CD8-positive, alpha-beta memory T cell (primary cell): ENCODE data around the gene RASA3. TPM values are rescaled to one million over a fixed set of nuclear protein-coding genes. Genes with fewer than 3 reads are reported as not detected.
"Not testable (repeated sequence)": the region's sequence is repeated elsewhere in the genome, so short reads cannot be mapped to it uniquely, and the experiment has no call there.

Source experiments
- CTCF ChIA-PET: fragments of 350-600 bp; sonication (Branson Sonifier 250); formaldehyde crosslinking; loops from one replicate; lab custom pipeline; 2021; ENCODE audit warnings: antibody characterized with exemption; lab: Charles Lee
- POLR2A ChIA-PET: fragments of 350-600 bp; sonication (Branson Sonifier 250); formaldehyde crosslinking; loops from one replicate; lab custom pipeline; 2021; ENCODE audit warnings: antibody characterized with exemption; lab: Charles Lee
- DNase-seq, 5 donors: peaks; one replicate each; pipeline versions ENCODE4 v3.0.0 to v3.0.0-alpha.2; 2020 to 2022; ENCODE audit warnings: mixed read lengths in 1 of 5
- H3K27ac ChIP-seq: one replicate; pipeline ENCODE4 v1.7.0; 2013; ENCODE audit warnings: low read depth, mild to moderate bottlenecking, low read length, moderate library complexity
- H3K27me3 ChIP-seq: 2 replicates; pipeline ENCODE4 v1.7.0; 2013; ENCODE audit warnings: low read length, mild to moderate bottlenecking; ENCODE audit not compliant: insufficient read depth, poor library complexity, severe bottlenecking
- H3K36me3 ChIP-seq: 2 replicates; pipeline ENCODE4 v1.7.0; 2013; ENCODE audit warnings: mild to moderate bottlenecking, low read length, moderate library complexity; ENCODE audit not compliant: insufficient read depth
- H3K4me1 ChIP-seq: 2 replicates; pipeline ENCODE4 v1.7.0; 2013; ENCODE audit warnings: mild to moderate bottlenecking, low read length, moderate library complexity; ENCODE audit not compliant: insufficient read depth
- H3K4me3 ChIP-seq: 2 replicates; pipeline ENCODE4 v1.7.0; 2013; ENCODE audit warnings: mild to moderate bottlenecking, low read length
- H3K9me3 ChIP-seq: 2 replicates; pipeline ENCODE4 v1.7.0; 2013; ENCODE audit warnings: mild to moderate bottlenecking, low read length
- H3K27ac Mint-ChIP-seq, 8 donors: one replicate each; pipeline ENCODE4 v1.8.0; 2020 to 2021; ENCODE audit warnings: mixed read lengths in 8 of 8, mild to moderate bottlenecking in 6 of 8, inconsistent platforms in 3 of 8, moderate library complexity in 3 of 8
- H3K27me3 Mint-ChIP-seq, 2 donors: one replicate each; pipeline ENCODE4 v1.8.0; 2020 to 2021; ENCODE audit warnings: mixed read lengths in 2 of 2, mild to moderate bottlenecking in 1 of 2, moderate library complexity in 1 of 2
- H3K36me3 Mint-ChIP-seq, 3 donors: one replicate each; pipeline ENCODE4 v1.8.0; 2020 to 2021; ENCODE audit warnings: mixed read lengths in 3 of 3, inconsistent platforms in 1 of 3, mild to moderate bottlenecking in 1 of 3
- H3K4me1 Mint-ChIP-seq, 3 donors: one replicate each; pipeline ENCODE4 v1.8.0; 2020 to 2021; ENCODE audit warnings: mixed read lengths in 3 of 3, inconsistent platforms in 1 of 3, mild to moderate bottlenecking in 1 of 3
- H3K4me3 Mint-ChIP-seq, 7 donors: one replicate each; pipeline ENCODE4 v1.8.0; 2020 to 2021; ENCODE audit warnings: mixed read lengths in 7 of 7, mild to moderate bottlenecking in 6 of 7, moderate library complexity in 4 of 7, inconsistent platforms in 2 of 7
- H3K9me3 Mint-ChIP-seq, 5 donors: one replicate each; pipeline ENCODE4 v1.8.0; 2020 to 2022; ENCODE audit warnings: mixed read lengths in 5 of 5, mild to moderate bottlenecking in 3 of 5, moderate library complexity in 2 of 5, inconsistent platforms in 1 of 5
- polyA plus RNA-seq: library from polyadenylated mRNA; unstranded; fragments of 300-500 nt; fragmentation: Illumina TruSeq; gene quantifications from one replicate; pipeline ENCODE4 v1.2.3, GENCODE V29; 2021
- total RNA-seq, 2 experiments: library from RNA; stranded (reverse); gene quantifications; one replicate each; pipeline ENCODE4 v1.2.3, GENCODE V29; 2021

Gene RASA3
- total and polyA plus RNA-seq, 3 experiments from 2014 or later = 26.4 to 123 (median 27.1) TPM

- peaks cover 40% of the 10 kb centered on the region for H3K36me3 ChIP-seq
- peaks cover 82% of the 10 kb centered on the region for H3K4me1 ChIP-seq
- Mint-ChIP-seq H3K4me3 (peak overlapping the region in 6 of 7 donors; percentile 18 to 60 (median 48)), H3K27ac (peak overlapping the region; percentile 62 to 95 (median 86)), H3K27me3 (peaks cover 0 to 6% of the 10 kb centered on the region in 2 donors), H3K9me3 (no peaks in the 10 kb centered on the region), H3K4me1 (peaks cover 68 to 84% (median 77%) of the 10 kb centered on the region in 3 donors), H3K36me3 (peaks cover 0 to 70% (median 15%) of the 10 kb centered on the region in 3 donors)
- H3K27ac ChIP-seq = no peak overlapping the region
- POLR2A ChIA-PET = no interaction called here
- H3K9me3 ChIP-seq = no peaks in the 10 kb centered on the region
- no peak overlapping the region for H3K4me3 ChIP-seq
- CTCF ChIA-PET = interaction anchor here (0.8 to 6.4 kb wide), 5 partner anchors 13 to 113 kb away, joined by 3 to 60 read pairs (median 3); no protein-coding TSS in a partner anchor
- peak in 1 of 5 donors; percentile 44 for DNase-seq
- H3K27me3 ChIP-seq = no peaks in the 10 kb centered on the region
Observed at GRCh38 chr13:114114006-114114640, 18.3 kb downstream of the RASA3 start.

- peak overlapping the region in 4 of 7 donors; percentile 10 to 60 (median 50) for H3K4me3 Mint-ChIP-seq
- peaks cover 67 to 84% (median 76%) of the 10 kb centered on the region in 3 donors for H3K4me1 Mint-ChIP-seq
- H3K9me3 Mint-ChIP-seq, H3K27me3 Mint-ChIP-seq, POLR2A ChIA-PET, H3K4me3 ChIP-seq, H3K27me3 ChIP-seq, H3K27ac ChIP-seq, H3K9me3 ChIP-seq: not testable (repeated sequence)
- H3K36me3 Mint-ChIP-seq = peaks cover 0 to 72% (median 15%) of the 10 kb centered on the region in 3 donors
- H3K4me1 ChIP-seq = peaks cover 82% of the 10 kb centered on the region
- peaks cover 44% of the 10 kb centered on the region for H3K36me3 ChIP-seq
- H3K27ac Mint-ChIP-seq = peak overlapping the region in 6 of 8 donors; percentile 45 to 81 (median 70)
- DNase-seq = peak in 1 of 5 donors; percentile 25
- CTCF ChIA-PET = interaction anchor here (1.0 to 6.4 kb wide), 3 partner anchors 14 to 115 kb away, joined by 3 to 60 read pairs (median 48); no protein-coding TSS in a partner anchor
Observed at GRCh38 chr13:114113395-114113794, 19.0 kb downstream of the RASA3 start.

GRCh38 chr13:114112826-114113322 lies 19.5 kb downstream of the RASA3 start:
- H3K27ac Mint-ChIP-seq = peak overlapping the region in 5 of 8 donors; percentile 52 to 81 (median 73)
- peaks cover 82% of the 10 kb centered on the region for H3K4me1 ChIP-seq
- H3K27me3 ChIP-seq = no peaks in the 10 kb centered on the region
- H3K4me1 Mint-ChIP-seq = peaks cover 67 to 84% (median 76%) of the 10 kb centered on the region in 3 donors
- H3K4me3 ChIP-seq = no peak overlapping the region
- peaks cover 50% of the 10 kb centered on the region for H3K36me3 ChIP-seq
- no peak overlapping the region for H3K27ac ChIP-seq
- H3K4me3 Mint-ChIP-seq = peak overlapping the region in 4 of 7 donors; percentile 10 to 60 (median 50)
- peak in 1 of 5 donors; percentile 34 for DNase-seq
- peaks cover 0 to 71% (median 19%) of the 10 kb centered on the region in 3 donors for H3K36me3 Mint-ChIP-seq
- no peaks in the 10 kb centered on the region for H3K9me3 Mint-ChIP-seq
- ChIA-PET POLR2A (interaction anchor here (0.7 kb wide), 1 partner anchor 70 kb away, joined by 3 read pairs; no protein-coding TSS in a partner anchor), CTCF (interaction anchor here (3.1 to 6.4 kb wide), 5 partner anchors 14 to 115 kb away, joined by 10 to 60 read pairs (median 17); no protein-coding TSS in a partner anchor)
- H3K27me3 Mint-ChIP-seq = peaks cover 0 to 6% of the 10 kb centered on the region in 2 donors
- no peaks in the 10 kb centered on the region for H3K9me3 ChIP-seq

- POLR2A ChIA-PET = interaction anchor here (0.6 to 0.8 kb wide), 3 partner anchors 31 to 69 kb away, joined by 3 to 6 read pairs (median 3); no protein-coding TSS in a partner anchor
- no peaks in the 10 kb centered on the region for H3K27me3 ChIP-seq
- CTCF ChIA-PET = interaction anchor here (1.7 to 6.4 kb wide), 7 partner anchors 9 to 116 kb away, joined by 8 to 60 read pairs (median 13); no protein-coding TSS in a partner anchor
- H3K27ac Mint-ChIP-seq = peak overlapping the region in 7 of 8 donors; percentile 57 to 90 (median 85)
- H3K36me3 ChIP-seq = peaks cover 53% of the 10 kb centered on the region
- peaks cover 0 to 6% of the 10 kb centered on the region in 2 donors for H3K27me3 Mint-ChIP-seq
- no peak overlapping the region for H3K27ac ChIP-seq
- H3K4me3 ChIP-seq = no peak overlapping the region
- H3K4me1 ChIP-seq = peaks cover 87% of the 10 kb centered on the region
- peaks cover 66 to 84% (median 74%) of the 10 kb centered on the region in 3 donors for H3K4me1 Mint-ChIP-seq
- no peaks in the 10 kb centered on the region for H3K9me3 ChIP-seq
- H3K4me3 Mint-ChIP-seq = peak overlapping the region in 1 of 7 donors; percentile 74
- peak in 1 of 5 donors; percentile 37 for DNase-seq
- no peaks in the 10 kb centered on the region for H3K9me3 Mint-ChIP-seq
- peaks cover 0 to 66% (median 19%) of the 10 kb centered on the region in 3 donors for H3K36me3 Mint-ChIP-seq
Observed at GRCh38 chr13:114112231-114112825, 20.1 kb downstream of the RASA3 start.

GRCh38 chr13:114111577-114111976 lies 20.8 kb downstream of the RASA3 start:
- no peak overlapping the region for H3K27ac ChIP-seq
- Mint-ChIP-seq H3K27me3 (peaks cover 0 to 6% of the 10 kb centered on the region in 2 donors), H3K4me3 (peak overlapping the region; percentile 19 to 49 (median 37)), H3K9me3 (no peaks in the 10 kb centered on the region), H3K36me3 (peaks cover 0 to 70% (median 19%) of the 10 kb centered on the region in 3 donors), H3K27ac (peak overlapping the region; percentile 65 to 90 (median 86)), H3K4me1 (peaks cover 73 to 88% (median 76%) of the 10 kb centered on the region in 3 donors)
- H3K36me3 ChIP-seq = peaks cover 56% of the 10 kb centered on the region
- CTCF ChIA-PET = interaction anchor here (0.7 to 6.4 kb wide), 11 partner anchors 10 to 387 kb away, joined by 3 to 60 read pairs (median 10); no protein-coding TSS in a partner anchor
- H3K4me1 ChIP-seq = peaks cover 94% of the 10 kb centered on the region
- H3K4me3 ChIP-seq = peak overlapping the region; percentile 47
- peak in 1 of 5 donors; percentile 39 for DNase-seq
- no peaks in the 10 kb centered on the region for H3K27me3 ChIP-seq
- POLR2A ChIA-PET = interaction anchor here (0.6 to 1.5 kb wide), 5 partner anchors 14 to 87 kb away, joined by 3 to 7 read pairs (median 4); no protein-coding TSS in a partner anchor
- H3K9me3 ChIP-seq = no peaks in the 10 kb centered on the region

- H3K4me3 Mint-ChIP-seq = peak overlapping the region; percentile 75 to 91 (median 84)
- Histone ChIP-seq H3K27ac (peak overlapping the region; percentile 14), H3K4me1 (peaks cover 94% of the 10 kb centered on the region), H3K36me3 (peaks cover 52% of the 10 kb centered on the region), H3K4me3 (peak overlapping the region; percentile 52)
- H3K27me3 Mint-ChIP-seq, H3K9me3 ChIP-seq, DNase-seq, H3K9me3 Mint-ChIP-seq, H3K27me3 ChIP-seq: not testable (repeated sequence)
- H3K4me1 Mint-ChIP-seq = peaks cover 75 to 88% (median 77%) of the 10 kb centered on the region in 3 donors
- H3K27ac Mint-ChIP-seq = peak overlapping the region; percentile 90 to 96 (median 95)
- POLR2A ChIA-PET = interaction anchor here (0.7 to 1.5 kb wide), 9 partner anchors 14 to 283 kb away, joined by 3 to 7 read pairs (median 4); no protein-coding TSS in a partner anchor
- peaks cover 0 to 71% (median 21%) of the 10 kb centered on the region in 3 donors for H3K36me3 Mint-ChIP-seq
- CTCF ChIA-PET = interaction anchor here (0.7 to 6.4 kb wide), 24 partner anchors 8 to 386 kb away, joined by 3 to 60 read pairs (median 4); no protein-coding TSS in a partner anchor
Observed at GRCh38 chr13:114110830-114111189, 21.6 kb downstream of the RASA3 start.
